ENCODE results near the gene PIK3AP1.

GRCh38 chr10:96651998-96652431, 68.3 kb downstream of the PIK3AP1 start:
- TF ChIP-seq PHF8 (conservative IDR thresholded peaks at IDR 0.05; ENCODE audit: low read depth, low read length) = no peak
- TF ChIP-seq CTCF (IDR thresholded peaks at IDR 0.05; ENCODE audit: control extremely low read depth in 1 of 3, insufficient read depth in 1 of 3, low read depth in 1 of 3, low read length in 3 of 3) = no peak
- TF ChIP-seq POLR2A (IDR thresholded peaks at IDR 0.05; ENCODE audit: control extremely low read depth in 1 of 2, low read depth in 2 of 2, low read length in 2 of 2) = no peak
- TF ChIP-seq JUND (IDR thresholded peaks at IDR 0.05; ENCODE audit: low read length) = no peak
- no peak for TF ChIP-seq ATF2 (IDR thresholded peaks at IDR 0.05; ENCODE audit: low read length)
- TF ChIP-seq YY1 (IDR thresholded peaks at IDR 0.05; ENCODE audit: low read depth, low read length) = no peak
- no peak for TF ChIP-seq BRCA1 (IDR thresholded peaks at IDR 0.05; ENCODE audit: low read depth, low read length)
- no peak for TF ChIP-seq POU5F1 (IDR thresholded peaks at IDR 0.05; ENCODE audit: low read depth, low read length)
- no peak for TF ChIP-seq RFX5 (IDR thresholded peaks at IDR 0.05; ENCODE audit: borderline replicate concordance, low read depth, low read length)

Data from H1 (cell line).